Naive thymus-derived CD4-positive, alpha-beta T cell (primary cell): Measurements from ENCODE around the gene FIGLA. TPM values are rescaled to one million over a fixed set of nuclear protein-coding genes. Genes with fewer than 3 reads are reported as not detected.

ENCODE experiments used
- ATAC-seq: fragments of 150-1000 bp; cut with Tn5 transposase; 2 replicates; pipeline ENCODE4 v1.10.0; 2021; ENCODE audit warnings: mild to moderate bottlenecking, moderate library complexity
- CTCF ChIA-PET: fragments of 350-600 bp; sonication (Branson Sonifier 250); formaldehyde crosslinking; loops from one replicate; lab custom pipeline; 2021; ENCODE audit warnings: antibody characterized with exemption; lab: Charles Lee
- POLR2A ChIA-PET: fragments of 350-600 bp; sonication (Branson Sonifier 250); formaldehyde crosslinking; loops from one replicate; lab custom pipeline; 2021; ENCODE audit warnings: antibody characterized with exemption, inconsistent platforms; lab: Charles Lee
- DNase-seq, 9 donors: peaks; one replicate each; pipeline versions ENCODE4 v3.0.0 to v3.0.0-alpha.2; 2020 to 2022; ENCODE audit warnings: mixed read lengths in 1 of 9
- H3K27ac ChIP-seq: one replicate; pipeline ENCODE4 v1.7.0; 2013; ENCODE audit warnings: mild to moderate bottlenecking, low read depth, low read length, moderate library complexity
- H3K27me3 ChIP-seq, 2 donors: one replicate each; pipeline ENCODE4 v1.7.0; 2013; ENCODE audit warnings: low read length in 2 of 2, mild to moderate bottlenecking in 2 of 2, moderate library complexity in 2 of 2; ENCODE audit not compliant: control insufficient read depth in 2 of 2, insufficient read depth in 2 of 2
- H3K36me3 ChIP-seq, 3 experiments: 1 replicate in 2 of 3; 2 replicates in 1 of 3; pipeline ENCODE4 v1.7.0; 2013; ENCODE audit warnings: low read length in 3 of 3, mild to moderate bottlenecking in 3 of 3, moderate library complexity in 1 of 3; ENCODE audit not compliant: insufficient read depth in 3 of 3, control insufficient read depth in 2 of 3
- H3K4me1 ChIP-seq, 2 donors: one replicate each; pipeline ENCODE4 v1.7.0; 2013; ENCODE audit warnings: low read length in 2 of 2, mild to moderate bottlenecking in 2 of 2, moderate library complexity in 1 of 2; ENCODE audit not compliant: control insufficient read depth in 2 of 2, insufficient read depth in 2 of 2
- H3K4me3 ChIP-seq: 2 replicates; pipeline ENCODE4 v1.7.0; 2013; ENCODE audit warnings: mild to moderate bottlenecking, low read length
- H3K9me3 ChIP-seq, 3 experiments: 1 replicate in 2 of 3; 2 replicates in 1 of 3; pipeline ENCODE4 v1.7.0; 2013; ENCODE audit warnings: low read length in 3 of 3; ENCODE audit not compliant: control insufficient read depth in 2 of 3
- H3K27ac Mint-ChIP-seq, 9 donors: one replicate each; pipeline ENCODE4 v1.8.0; 2020 to 2022; ENCODE audit warnings: mixed read lengths in 9 of 9, mild to moderate bottlenecking in 8 of 9, moderate library complexity in 5 of 9, inconsistent platforms in 2 of 9
- H3K27me3 Mint-ChIP-seq, 5 donors: one replicate each; pipeline ENCODE4 v1.8.0; 2021 to 2022; ENCODE audit warnings: mixed read lengths in 5 of 5, mild to moderate bottlenecking in 1 of 5
- H3K36me3 Mint-ChIP-seq, 5 donors: one replicate each; pipeline ENCODE4 v1.8.0; 2020 to 2022; ENCODE audit warnings: mixed read lengths in 5 of 5, mild to moderate bottlenecking in 3 of 5, inconsistent platforms in 1 of 5
- H3K4me1 Mint-ChIP-seq, 7 donors: one replicate each; pipeline ENCODE4 v1.8.0; 2020 to 2022; ENCODE audit warnings: mixed read lengths in 7 of 7, mild to moderate bottlenecking in 3 of 7, inconsistent platforms in 1 of 7
- H3K4me3 Mint-ChIP-seq, 10 donors: one replicate each; pipeline ENCODE4 v1.8.0; 2020 to 2022; ENCODE audit warnings: mild to moderate bottlenecking in 10 of 10, mixed read lengths in 10 of 10, moderate library complexity in 6 of 10, inconsistent platforms in 2 of 10
- H3K9me3 Mint-ChIP-seq, 11 donors: one replicate each; pipeline ENCODE4 v1.8.0; 2020 to 2022; ENCODE audit warnings: mixed read lengths in 11 of 11, mild to moderate bottlenecking in 4 of 11, inconsistent platforms in 1 of 11, moderate library complexity in 1 of 11
- intact Hi-C, 2 donors: fragments of 100-400 bp; cut with micrococcal nuclease; formaldehyde crosslinking; loops; one replicate each; pipeline ENCODE4 v1.15.1; 2023
- polyA plus RNA-seq, 2 donors: library from polyadenylated mRNA; unstranded; fragments of 300-500 nt; fragmentation: Illumina TruSeq; gene quantifications; one replicate each; pipeline ENCODE4 v1.2.3, GENCODE V29; 2021
- total RNA-seq, 6 experiments: library from RNA in 5 of 6; stranded (reverse) in 5 of 6; gene quantifications; 1 replicate in 5 of 6; 2 replicates in 1 of 6; pipeline ENCODE4 v1.2.3 and lab custom pipeline; 2021 to 2026

FIGLA gene
- total and polyA plus RNA-seq, 7 experiments from 2014 or later = not detected

DNA sequence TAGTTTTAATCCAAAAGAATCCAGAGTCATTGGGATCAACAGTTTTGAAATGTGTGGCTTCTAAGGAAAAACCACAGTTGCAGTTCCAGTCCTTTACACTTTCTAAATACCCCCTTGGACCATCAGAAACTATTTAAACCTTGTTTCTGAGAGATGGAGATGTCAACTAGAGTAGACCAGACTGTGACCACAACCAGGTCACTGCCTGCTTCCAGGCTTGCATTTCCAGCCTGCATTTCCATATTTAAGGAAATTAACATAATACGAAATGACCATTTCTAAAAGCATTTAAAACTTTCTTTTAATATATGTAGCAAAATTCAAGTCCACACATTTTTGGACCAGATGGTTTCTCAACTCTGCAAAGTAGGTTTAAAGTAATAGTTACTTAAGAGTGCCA is 60.8 kb downstream of the FIGLA start:
- DNase-seq (no peak), ATAC-seq (no peak)
- Mint-ChIP-seq H3K36me3 (peaks cover 0 to 9% (median 0%) of the 10 kb centered on the region in 5 donors), H3K4me3 (no peak overlapping the region), H3K27ac (no peak overlapping the region), H3K27me3 (peaks cover 0 to 8% (median 0%) of the 10 kb centered on the region in 5 donors), H3K4me1 (peaks cover 0 to 23% (median 13%) of the 10 kb centered on the region in 7 donors), H3K9me3 (peaks cover 0 to 2% (median 0%) of the 10 kb centered on the region in 11 donors)
- intact Hi-C loops = no loop called here
- no peaks in the 10 kb centered on the region for H3K4me1 ChIP-seq
- no peak overlapping the region for H3K4me3 ChIP-seq
- no peaks in the 10 kb centered on the region for H3K9me3 ChIP-seq
- POLR2A ChIA-PET = no interaction called here
- no peaks in the 10 kb centered on the region for H3K36me3 ChIP-seq
- CTCF ChIA-PET = no interaction called here
- no peak overlapping the region for H3K27ac ChIP-seq
- H3K27me3 ChIP-seq = no peaks in the 10 kb centered on the region

DNA sequence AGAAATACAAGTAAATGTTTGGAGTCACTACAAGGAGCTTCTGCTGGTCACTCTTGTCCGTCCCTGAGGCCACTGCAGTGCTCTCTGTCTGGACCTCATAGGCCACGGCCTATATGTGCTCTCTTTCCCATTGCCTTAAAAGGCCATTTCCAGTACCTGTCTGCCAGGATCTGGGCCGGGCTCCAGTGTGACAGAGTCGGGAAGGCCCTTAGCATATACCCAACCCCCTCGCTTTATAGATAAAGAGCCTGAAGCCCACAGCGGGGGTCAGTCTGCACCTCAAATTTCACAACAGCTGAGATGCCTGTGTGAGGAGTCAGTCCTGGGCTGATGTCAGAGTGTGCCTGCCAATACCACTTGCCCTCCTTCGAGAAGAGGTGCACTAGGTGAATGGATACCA is 62.3 kb downstream of the FIGLA start:
- Histone ChIP-seq H3K9me3 (no peaks in the 10 kb centered on the region), H3K4me1 (no peaks in the 10 kb centered on the region), H3K4me3 (no peak overlapping the region), H3K36me3 (no peaks in the 10 kb centered on the region), H3K27ac (no peak overlapping the region), H3K27me3 (no peaks in the 10 kb centered on the region)
- peaks cover 0 to 10% (median 5%) of the 10 kb centered on the region in 7 donors for H3K4me1 Mint-ChIP-seq
- DNase-seq (no peak), ATAC-seq (no peak)
- peaks cover 0 to 3% (median 0%) of the 10 kb centered on the region in 5 donors for H3K27me3 Mint-ChIP-seq
- ChIA-PET CTCF (no interaction called here), POLR2A (no interaction called here)
- no peak overlapping the region for H3K4me3 Mint-ChIP-seq
- no peak overlapping the region for H3K27ac Mint-ChIP-seq
- H3K36me3 Mint-ChIP-seq = peaks cover 0 to 9% (median 0%) of the 10 kb centered on the region in 5 donors
- peaks cover 0 to 2% (median 0%) of the 10 kb centered on the region in 11 donors for H3K9me3 Mint-ChIP-seq
- intact Hi-C loops = no loop called here

Other genes with a start within 250 kb of the FIGLA start
- 1 to 10 TPM in 3 of 5 experiments, under 1 TPM in 1, not detected in 1; 0.98 to 3.2 (median 2.3) TPM for gene TGFA, start 236.8 kb downstream of the FIGLA start, total RNA-seq
- gene TGFA, start 236.8 kb downstream of the FIGLA start, polyA plus RNA-seq = 1 to 10 TPM in 1 of 2 donors, under 1 TPM in 1; 0.44 to 1.8 TPM
- 10 to 100 TPM in 1 of 5 experiments, 1 to 10 TPM in 4; 5.8 to 18.8 (median 7.7) TPM for gene ADD2, start 22.4 kb downstream of the FIGLA start, total RNA-seq
- gene ADD2, start 22.4 kb downstream of the FIGLA start, polyA plus RNA-seq = 1 to 10 TPM; 1.8 to 5.3 TPM
- 1 to 10 TPM in 1 of 5 experiments, under 1 TPM in 1, not detected in 3; 0.19 to 1.6 TPM for gene CLEC4F, start 30.0 kb upstream of the FIGLA start, total RNA-seq
- not detected for gene CLEC4F, start 30.0 kb upstream of the FIGLA start, polyA plus RNA-seq
- under 1 TPM in 1 of 5 experiments, not detected in 4; 0.27 TPM for gene CD207, start 45.2 kb upstream of the FIGLA start, total RNA-seq
- not detected for gene CD207, start 45.2 kb upstream of the FIGLA start, polyA plus RNA-seq
- not detected for gene VAX2, start 109.9 kb upstream of the FIGLA start, total RNA-seq
- not detected for gene VAX2, start 109.9 kb upstream of the FIGLA start, polyA plus RNA-seq
- gene ATP6V1B1, start 145.3 kb upstream of the FIGLA start, total RNA-seq = not detected
- gene ATP6V1B1, start 145.3 kb upstream of the FIGLA start, polyA plus RNA-seq = not detected
- gene ANKRD53, start 188.0 kb upstream of the FIGLA start, total RNA-seq = 1 to 10 TPM in 1 of 5 experiments, under 1 TPM in 3, not detected in 1; 0.21 to 1.5 (median 0.63) TPM
- gene ANKRD53, start 188.0 kb upstream of the FIGLA start, polyA plus RNA-seq = not detected
- gene TEX261, start 204.2 kb upstream of the FIGLA start, total RNA-seq = 10 to 100 TPM; 33.2 to 66.3 (median 56.4) TPM
- 10 to 100 TPM; 35.6 to 44.4 TPM for gene TEX261, start 204.2 kb upstream of the FIGLA start, polyA plus RNA-seq